DOHH2 (cell line): ENCODE data around the gene CTSW.
A peak's percentile ranks its signal among the peaks of the same experiment; 100 is the strongest.

ENCODE experiments used
- H3F3A ChIP-seq: fragments of 200-600 bp; sonication (generic), shearing (Covaris generic); 2 replicates; pipeline ENCODE4 v1.6.0; 2016; ENCODE audit warnings: antibody characterized with exemption, mild to moderate bottlenecking; ENCODE audit not compliant: control insufficient read depth, insufficient read depth
- H3K27ac ChIP-seq: fragments of 200-600 bp; sonication (generic); 2 replicates; pipeline ENCODE4 v1.5.1; 2014; ENCODE audit warnings: low read depth, mild to moderate bottlenecking, low read length, moderate library complexity
- H3K27me3 ChIP-seq: fragments of 200-600 bp; sonication (generic); 2 replicates; pipeline ENCODE4 v1.6.1; 2014; ENCODE audit warnings: mild to moderate bottlenecking, low read length, mixed read lengths; ENCODE audit not compliant: control insufficient read depth
- H3K36me3 ChIP-seq: fragments of 200-600 bp; sonication (generic); 2 replicates; pipeline ENCODE4 v1.6.1; 2014; ENCODE audit warnings: mild to moderate bottlenecking, low read length, moderate library complexity, mixed read lengths; ENCODE audit not compliant: control insufficient read depth
- H3K4me1 ChIP-seq: fragments of 200-600 bp; sonication (generic); 2 replicates; pipeline ENCODE4 v1.6.1; 2014; ENCODE audit warnings: mild to moderate bottlenecking, low read length, mixed read lengths; ENCODE audit not compliant: control insufficient read depth
- H3K4me2 ChIP-seq: fragments of 200-600 bp; sonication (generic); 2 replicates; pipeline ENCODE4 v1.6.0; 2014; ENCODE audit warnings: mild to moderate bottlenecking, low read length, moderate library complexity
- H3K4me3 ChIP-seq: fragments of 200-600 bp; sonication (generic); 2 replicates; pipeline ENCODE4 v1.5.1; 2014; ENCODE audit warnings: mild to moderate bottlenecking, low read length, mixed read lengths
- H3K79me2 ChIP-seq: fragments of 200-600 bp; sonication (generic); 2 replicates; pipeline ENCODE4 v1.6.1; 2014; ENCODE audit warnings: mild to moderate bottlenecking, low read length, mixed read lengths; ENCODE audit not compliant: control insufficient read depth
- H3K9me2 ChIP-seq: fragments of 200-600 bp; sonication (generic); replicated peaks from 2 replicates; pipeline ENCODE4 v1.6.1; 2014; ENCODE audit warnings: mild to moderate bottlenecking, low read length, mixed read lengths; ENCODE audit not compliant: control insufficient read depth
- H3K9me3 ChIP-seq: fragments of 200-600 bp; sonication (generic); 2 replicates; pipeline ENCODE4 v1.6.1; 2014; ENCODE audit warnings: antibody characterized with exemption, low read length, mixed read lengths; ENCODE audit not compliant: control insufficient read depth, insufficient read depth
- H4K20me1 ChIP-seq: fragments of 200-600 bp; sonication (generic); 2 replicates; pipeline ENCODE4 v1.6.0; 2014; ENCODE audit warnings: low read depth, mild to moderate bottlenecking, antibody characterized with exemption, low read length, moderate library complexity; ENCODE audit not compliant: control insufficient read depth, insufficient read depth
- CTCF ChIP-seq: fragments of 200-600 bp; sonication (generic); IDR thresholded peaks from one replicate; pipeline ENCODE4 v1.5.1; 2014; ENCODE audit warnings: antibody characterized with exemption, mild to moderate bottlenecking, low read depth, low read length; ENCODE audit not compliant: poor library complexity, severe bottlenecking
- EZH2phosphoT487 ChIP-seq: fragments of 200-600 bp; sonication (generic); IDR thresholded peaks from 2 replicates; pipeline ENCODE4 v1.6.1; 2017; ENCODE audit warnings: borderline replicate concordance, mild to moderate bottlenecking, antibody characterized with exemption, low read length, moderate library complexity, mixed read lengths

The CTSW gene

GRCh38 chr11:65850217-65851082 is 29.2 kb upstream of the CTSW start:
- H3K27ac ChIP-seq, result no peak overlapping the region
- peaks cover 44% of the 10 kb centered on the region for H3K36me3 ChIP-seq
- H4K20me1 ChIP-seq, result peaks cover 6% of the 10 kb centered on the region
- H3K4me3 ChIP-seq, result no peak overlapping the region
- H3K27me3 ChIP-seq, result 0 out of 2 replicates have a peak, but pooled peaks cover 2% of the 10 kb centered on the region
- H3K9me2 ChIP-seq, result no peaks in the 10 kb centered on the region
- no peak for TF ChIP-seq CTCF
- TF ChIP-seq EZH2phosphoT487, result no peak
- no peaks in the 10 kb centered on the region for H3K4me1 ChIP-seq
- H3K79me2 ChIP-seq, result peaks cover 13% of the 10 kb centered on the region
- peaks cover 15% of the 10 kb centered on the region for H3F3A ChIP-seq
- H3K9me3 ChIP-seq, result peaks cover 5% of the 10 kb centered on the region; the same call in 1 of the 2 replicates
- no peak overlapping the region for H3K4me2 ChIP-seq

- peaks cover 51% of the 10 kb centered on the region for H3K36me3 ChIP-seq
Observed at GRCh38 chr11:65851083-65851579, 28.5 kb upstream of the CTSW start.

DNA sequence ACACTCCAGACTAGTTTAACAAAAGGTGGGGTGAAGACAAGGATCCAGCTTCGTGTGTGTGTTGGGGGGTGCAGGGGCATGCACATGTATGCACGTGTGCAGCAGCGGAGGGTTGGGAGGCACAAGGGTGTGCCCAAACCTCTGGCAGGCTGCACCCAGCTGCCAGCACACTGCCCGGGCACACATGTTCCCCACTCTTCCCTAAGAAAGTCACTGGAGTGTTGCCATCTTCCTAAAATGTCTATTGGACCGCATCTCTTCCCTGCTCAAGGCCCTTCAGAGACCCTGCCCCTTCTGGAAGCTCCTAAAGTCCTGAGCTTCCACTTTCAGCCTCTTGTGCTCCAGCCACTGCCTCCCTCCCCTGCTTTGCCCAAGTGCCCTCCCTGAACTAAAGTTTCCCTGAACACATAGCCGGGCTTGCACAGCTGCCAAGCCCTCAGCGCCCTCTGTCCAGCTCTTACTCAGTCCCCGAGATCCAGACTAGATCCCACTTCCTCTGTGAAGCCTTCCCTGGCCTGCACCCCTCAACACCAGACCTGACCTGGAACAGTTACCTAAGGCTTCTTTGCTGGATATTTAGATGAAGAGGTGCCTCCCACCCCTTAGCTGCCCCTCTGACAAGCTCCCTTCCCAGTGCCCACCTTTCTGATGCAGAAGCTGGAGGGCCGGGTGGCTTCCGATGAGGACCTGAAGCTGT is 27.7 kb upstream of the CTSW start:
- Histone ChIP-seq H3K27me3 (0 out of 2 replicates have a peak, but pooled peaks cover 2% of the 10 kb centered on the region), H4K20me1 (peaks cover 20% of the 10 kb centered on the region), H3K9me2 (no peaks in the 10 kb centered on the region), H3K4me1 (peaks cover 7% of the 10 kb centered on the region), H3K4me3 (no peak overlapping the region), H3K27ac (no peak overlapping the region), H3F3A (peaks cover 27% of the 10 kb centered on the region), H3K9me3 (peaks cover 5% of the 10 kb centered on the region; the same call in 1 of the 2 replicates), H3K4me2 (no peak overlapping the region), H3K36me3 (peaks cover 59% of the 10 kb centered on the region), H3K79me2 (peaks cover 28% of the 10 kb centered on the region)
- TF ChIP-seq EZH2phosphoT487, result no peak
- TF ChIP-seq CTCF, result no peak

More at GRCh38 chr11:65851083-65851579, 28.5 kb upstream of the CTSW start:
- no peak for TF ChIP-seq EZH2phosphoT487
- peak; percentile 79 for TF ChIP-seq CTCF
- peaks cover 22% of the 10 kb centered on the region for H3F3A ChIP-seq
- no peak overlapping the region for H3K27ac ChIP-seq
- peaks cover under 1% of the 10 kb centered on the region for H3K4me1 ChIP-seq
- peaks cover 13% of the 10 kb centered on the region for H4K20me1 ChIP-seq
- no peaks in the 10 kb centered on the region for H3K9me2 ChIP-seq
- peaks cover 20% of the 10 kb centered on the region for H3K79me2 ChIP-seq
- no peak overlapping the region for H3K4me2 ChIP-seq
- 0 out of 2 replicates have a peak, but pooled peaks cover 2% of the 10 kb centered on the region for H3K27me3 ChIP-seq
- H3K4me3 ChIP-seq, result no peak overlapping the region
- peaks cover 5% of the 10 kb centered on the region; the same call in 1 of the 2 replicates for H3K9me3 ChIP-seq
